Measurements from ENCODE around the gene TULP4. TPM values are rescaled to one million over a fixed set of nuclear protein-coding genes. Genes with fewer than 3 reads are reported as not detected.
"Not testable (repeated sequence)": the region's sequence is repeated elsewhere in the genome, so short reads cannot be mapped to it uniquely, and the experiment has no call there.

The TULP4 gene
- total and polyA plus RNA-seq, 2 donors (not counting 1 experiment from before 2014, with no cell fraction given), result 16.8 to 88.2 TPM

DNA sequence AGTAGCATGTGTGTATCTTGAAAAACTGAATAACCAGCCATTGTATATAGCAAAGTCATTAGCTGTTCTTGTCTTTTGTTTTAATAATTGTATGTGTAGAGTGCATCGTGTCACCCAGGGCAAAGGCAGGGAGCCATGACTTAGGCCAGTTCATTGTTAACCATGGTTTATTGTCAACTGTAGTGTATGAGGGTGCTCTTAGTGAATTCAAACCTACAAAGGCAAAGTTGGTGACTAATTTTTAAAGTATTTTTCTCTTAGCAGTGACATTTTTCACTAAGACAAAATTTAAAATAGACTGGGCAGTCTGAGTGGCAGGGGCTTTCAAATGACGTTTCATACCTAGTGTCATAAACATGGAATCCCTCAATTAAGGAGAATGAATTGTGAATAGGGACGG, 79.0 kb downstream of the TULP4 start:
- H3K4me3 ChIP-seq (replicated peaks in 1 of 4; ENCODE audit: control extremely low read depth in 1 of 4, insufficient read depth in 1 of 4, low read depth in 3 of 4, low read length in 4 of 4), result no peak overlapping the region
- no peaks in the 10 kb centered on the region for H3K79me2 ChIP-seq (ENCODE audit: control insufficient read depth, insufficient read depth, low read length)
- no peak overlapping the region for H3K9ac ChIP-seq (ENCODE audit: insufficient read depth, low read length)
- no peaks in the 10 kb centered on the region for H3K36me3 ChIP-seq (ENCODE audit: control insufficient read depth, insufficient read depth, low read length)
- H3K27me3 ChIP-seq (ENCODE audit: control insufficient read depth, insufficient read depth, low read length), result no peaks in the 10 kb centered on the region
- H3K9me3 ChIP-seq (ENCODE audit: control insufficient read depth, insufficient read depth, low read depth, low read length), result no peaks in the 10 kb centered on the region
- peak in 1 of 2 donors; percentile 33 for DNase-seq (ENCODE audit: low read depth in 2 of 2)
- H3K4me1 ChIP-seq (ENCODE audit: control insufficient read depth, extremely low read depth, insufficient read depth, low read length), result no peaks in the 10 kb centered on the region
- no peak overlapping the region for H2AFZ ChIP-seq (ENCODE audit: low read length)
- TF ChIP-seq, protein P1, sequence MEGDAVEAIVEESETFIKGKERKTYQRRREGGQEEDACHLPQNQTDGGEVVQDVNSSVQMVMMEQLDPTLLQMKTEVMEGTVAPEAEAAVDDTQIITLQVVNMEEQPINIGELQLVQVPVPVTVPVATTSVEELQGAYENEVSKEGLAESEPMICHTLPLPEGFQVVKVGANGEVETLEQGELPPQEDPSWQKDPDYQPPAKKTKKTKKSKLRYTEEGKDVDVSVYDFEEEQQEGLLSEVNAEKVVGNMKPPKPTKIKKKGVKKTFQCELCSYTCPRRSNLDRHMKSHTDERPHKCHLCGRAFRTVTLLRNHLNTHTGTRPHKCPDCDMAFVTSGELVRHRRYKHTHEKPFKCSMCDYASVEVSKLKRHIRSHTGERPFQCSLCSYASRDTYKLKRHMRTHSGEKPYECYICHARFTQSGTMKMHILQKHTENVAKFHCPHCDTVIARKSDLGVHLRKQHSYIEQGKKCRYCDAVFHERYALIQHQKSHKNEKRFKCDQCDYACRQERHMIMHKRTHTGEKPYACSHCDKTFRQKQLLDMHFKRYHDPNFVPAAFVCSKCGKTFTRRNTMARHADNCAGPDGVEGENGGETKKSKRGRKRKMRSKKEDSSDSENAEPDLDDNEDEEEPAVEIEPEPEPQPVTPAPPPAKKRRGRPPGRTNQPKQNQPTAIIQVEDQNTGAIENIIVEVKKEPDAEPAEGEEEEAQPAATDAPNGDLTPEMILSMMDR (conservative IDR thresholded peaks at IDR 0.05 in 1 of 2, IDR thresholded peaks at IDR 0.05 in 1 of 2; ENCODE audit: low read depth in 1 of 2, low read length in 2 of 2), result no peak
- TF ChIP-seq EZH2 (IDR thresholded peaks at IDR 0.05; ENCODE audit: low read length, missing control alignments), result no peak
- no peaks in the 10 kb centered on the region for H4K20me1 ChIP-seq (ENCODE audit: control insufficient read depth, extremely low read depth, insufficient read depth, low read length)
- H3K27ac ChIP-seq (ENCODE audit: insufficient read depth, low read length), result no peak overlapping the region
- no peak overlapping the region for H3K4me2 ChIP-seq (ENCODE audit: extremely low read depth, insufficient read depth, low read length)

DNA sequence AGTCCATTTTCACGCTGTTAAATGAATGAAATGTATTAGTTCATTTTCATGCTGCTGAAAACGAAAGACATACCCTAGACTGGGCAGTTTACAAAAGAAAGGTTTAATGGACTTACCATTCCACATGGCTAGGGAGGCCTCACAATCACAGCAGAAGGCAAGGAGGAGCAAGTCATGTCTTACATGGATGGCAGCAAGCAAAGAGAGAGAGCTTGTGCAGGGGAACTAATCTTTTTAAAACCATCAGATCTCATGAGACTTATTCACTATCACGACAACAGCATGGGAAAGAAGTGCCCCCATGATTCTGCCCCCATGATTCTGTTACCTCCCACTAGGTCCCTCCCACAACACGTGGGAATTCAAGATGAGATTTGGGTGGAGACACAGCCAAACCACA, 79.7 kb downstream of the TULP4 start:
- not testable (repeated sequence) for H2AFZ ChIP-seq (ENCODE audit: low read length); H3K79me2 ChIP-seq (ENCODE audit: control insufficient read depth, insufficient read depth, low read length); H3K36me3 ChIP-seq (ENCODE audit: control insufficient read depth, insufficient read depth, low read length); H3K4me3 ChIP-seq (replicated peaks in 1 of 4; ENCODE audit: control extremely low read depth in 1 of 4, insufficient read depth in 1 of 4, low read depth in 3 of 4, low read length in 4 of 4); H4K20me1 ChIP-seq (ENCODE audit: control insufficient read depth, extremely low read depth, insufficient read depth, low read length); H3K4me1 ChIP-seq (ENCODE audit: control insufficient read depth, extremely low read depth, insufficient read depth, low read length); DNase-seq (ENCODE audit: low read depth in 2 of 2); H3K27ac ChIP-seq (ENCODE audit: insufficient read depth, low read length); H3K9me3 ChIP-seq (ENCODE audit: control insufficient read depth, insufficient read depth, low read depth, low read length); H3K4me2 ChIP-seq (ENCODE audit: extremely low read depth, insufficient read depth, low read length); H3K9ac ChIP-seq (ENCODE audit: insufficient read depth, low read length); H3K27me3 ChIP-seq (ENCODE audit: control insufficient read depth, insufficient read depth, low read length)

DNA sequence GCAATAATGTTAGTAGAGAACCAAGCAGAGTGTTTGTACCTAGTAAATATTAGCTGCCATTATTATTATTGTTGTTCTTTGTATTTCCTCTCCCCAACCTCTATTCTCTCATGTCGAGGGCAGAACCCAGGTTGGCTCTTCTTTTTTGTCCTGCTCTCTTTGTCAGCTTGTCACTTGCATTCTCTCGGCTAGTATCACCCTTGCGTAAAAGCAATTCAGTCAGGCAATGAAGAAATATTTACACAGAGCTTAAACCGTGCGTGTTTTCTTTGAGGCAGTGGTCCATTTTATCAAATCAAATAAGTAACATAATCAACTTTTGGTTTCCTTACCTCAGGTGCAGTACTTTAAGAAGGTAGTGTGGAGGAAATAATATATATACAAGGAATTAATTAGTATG, 83.9 kb downstream of the TULP4 start:
- Histone ChIP-seq H2AFZ (ENCODE audit: low read length) (no peak overlapping the region), H3K4me2 (ENCODE audit: extremely low read depth, insufficient read depth, low read length) (no peak overlapping the region), H3K27ac (ENCODE audit: insufficient read depth, low read length) (no peak overlapping the region), H3K9me3 (ENCODE audit: control insufficient read depth, insufficient read depth, low read depth, low read length) (no peaks in the 10 kb centered on the region), H3K4me1 (ENCODE audit: control insufficient read depth, extremely low read depth, insufficient read depth, low read length) (no peaks in the 10 kb centered on the region), H3K4me3 (replicated peaks in 1 of 4; ENCODE audit: control extremely low read depth in 1 of 4, insufficient read depth in 1 of 4, low read depth in 3 of 4, low read length in 4 of 4) (no peak overlapping the region), H3K27me3 (ENCODE audit: control insufficient read depth, insufficient read depth, low read length) (no peaks in the 10 kb centered on the region), H3K36me3 (ENCODE audit: control insufficient read depth, insufficient read depth, low read length) (no peaks in the 10 kb centered on the region), H4K20me1 (ENCODE audit: control insufficient read depth, extremely low read depth, insufficient read depth, low read length) (no peaks in the 10 kb centered on the region), H3K9ac (ENCODE audit: insufficient read depth, low read length) (no peak overlapping the region), H3K79me2 (ENCODE audit: control insufficient read depth, insufficient read depth, low read length) (no peaks in the 10 kb centered on the region)
- TF ChIP-seq EZH2 (IDR thresholded peaks at IDR 0.05; ENCODE audit: low read length, missing control alignments), result no peak
- TF ChIP-seq, protein P1 (conservative IDR thresholded peaks at IDR 0.05 in 1 of 2, IDR thresholded peaks at IDR 0.05 in 1 of 2; ENCODE audit: low read depth in 1 of 2, low read length in 2 of 2), result no peak
- DNase-seq (ENCODE audit: low read depth in 2 of 2), result no peak

Data from fibroblast of lung (primary cell).